Endothelial cell of umbilical vein (primary cell): ENCODE results near the gene RASL10B. TPM values are rescaled to one million over a fixed set of nuclear protein-coding genes. Genes with fewer than 3 reads are reported as not detected.

ENCODE experiments used
- BruUV-seq: library from RNA; stranded (reverse); fragments of 400-500 nt; replicated peaks from 2 replicates; lab custom pipeline; 2021; lab: Mats Ljungman, UMichigan
- CTCF ChIA-PET: fragments of 300-600, 350-600 bp; sonication (Branson Sonifier 250); formaldehyde crosslinking; loops from one replicate; lab custom pipeline; 2021; ENCODE audit warnings: antibody characterized with exemption, inconsistent platforms; lab: Charles Lee
- POLR2A ChIA-PET: fragments of 300-600, 350-600 bp; sonication (Branson Sonifier 250); formaldehyde crosslinking; loops from one replicate; lab custom pipeline; 2021; ENCODE audit warnings: antibody characterized with exemption, inconsistent platforms; lab: Charles Lee
- DNase-seq: peaks from one replicate; pipeline ENCODE4 v3.0.0-alpha.2; 2011; ENCODE audit warnings: low read depth, low spot score
- FAIRE-seq: peaks from 2 replicates; lab custom pipeline; 2011; peaks lifted over from hg19 to GRCh38; lab: Jason Lieb, UNC
- H2AFZ ChIP-seq: 2 replicates; pipeline ENCODE4 v1.6.0; 2012; ENCODE audit warnings: low read depth, low read length, control low read depth, inconsistent platforms
- H3K27ac ChIP-seq: 2 replicates; pipeline ENCODE4 v1.5.1; 2011; ENCODE audit warnings: low read depth, mild to moderate bottlenecking, control low read depth, low read length, moderate library complexity; ENCODE audit not compliant: insufficient read depth
- H3K27me3 ChIP-seq, 2 experiments: 2 replicates each; pipeline versions ENCODE4 v1.6.0 to v1.6.1; 2011; ENCODE audit warnings: low read length in 2 of 2, mixed read lengths in 1 of 2; ENCODE audit not compliant: control insufficient read depth in 2 of 2, insufficient read depth in 2 of 2
- H3K36me3 ChIP-seq, 2 experiments: 2 replicates in 1 of 2; 3 replicates in 1 of 2; pipeline ENCODE4 v1.5.1; 2011; ENCODE audit warnings: low read length in 2 of 2, mild to moderate bottlenecking in 1 of 2, moderate library complexity in 1 of 2; ENCODE audit not compliant: control insufficient read depth in 2 of 2, insufficient read depth in 2 of 2; ENCODE audit errors: extremely low read depth in 1 of 2
- H3K4me1 ChIP-seq: 3 replicates; pipeline ENCODE4 v1.5.1; 2011; ENCODE audit warnings: mild to moderate bottlenecking, low read length; ENCODE audit not compliant: control insufficient read depth, insufficient read depth; ENCODE audit errors: extremely low read depth
- H3K4me2 ChIP-seq: 2 replicates; pipeline ENCODE4 v1.6.1; 2011; ENCODE audit warnings: low read length, control low read depth, mixed read lengths; ENCODE audit not compliant: insufficient read depth
- H3K4me3 ChIP-seq, 3 experiments: fragments of 200-600 bp in 1 of 3; sonication (generic), shearing (Covaris generic) in 1 of 3; replicated peaks in 1 of 3; 2 replicates each; pipeline ENCODE4 v1.5.1; 2011 to 2016; ENCODE audit warnings: control low read depth in 3 of 3, low read length in 3 of 3, mild to moderate bottlenecking in 2 of 3, inconsistent platforms in 1 of 3, low read depth in 1 of 3, moderate library complexity in 1 of 3; ENCODE audit not compliant: insufficient read depth in 1 of 3
- H3K79me2 ChIP-seq: 2 replicates; pipeline ENCODE4 v1.6.0; 2012; ENCODE audit warnings: low read length, inconsistent platforms; ENCODE audit not compliant: control insufficient read depth, insufficient read depth
- H3K9ac ChIP-seq: replicated peaks from 2 replicates; pipeline ENCODE3; 2011; ENCODE audit warnings: low read length, control low read depth; ENCODE audit not compliant: insufficient read depth; ENCODE audit errors: extremely low read depth
- H3K9me1 ChIP-seq: replicated peaks from 3 replicates; pipeline ENCODE4 v1.6.0; 2011; ENCODE audit warnings: mild to moderate bottlenecking, low read length; ENCODE audit not compliant: control insufficient read depth, insufficient read depth; ENCODE audit errors: extremely low read depth
- H3K9me3 ChIP-seq: replicated peaks from 2 replicates; pipeline ENCODE4 v1.5.1; 2012; ENCODE audit warnings: low read length, inconsistent platforms; ENCODE audit not compliant: control insufficient read depth, insufficient read depth
- H4K20me1 ChIP-seq: replicated peaks from 2 replicates; pipeline ENCODE3; 2011; ENCODE audit warnings: mild to moderate bottlenecking, low read length; ENCODE audit not compliant: control insufficient read depth, insufficient read depth; ENCODE audit errors: extremely low read depth
- GATA2 ChIP-seq: IDR thresholded peaks from 2 replicates; pipeline ENCODE4 v1.7.0; 2011; ENCODE audit warnings: low read depth, mild to moderate bottlenecking, moderate library complexity, mixed read lengths, low read length; ENCODE audit not compliant: insufficient read length, insufficient read depth
- JUN ChIP-seq: IDR thresholded peaks from 2 replicates; pipeline ENCODE4 v1.6.1; 2011; ENCODE audit warnings: borderline replicate concordance, low read depth; ENCODE audit not compliant: insufficient read length, insufficient read depth
- MAX ChIP-seq: IDR thresholded peaks from 2 replicates; pipeline ENCODE4 v1.6.1; 2011; ENCODE audit not compliant: insufficient read depth, insufficient read length
- MYC ChIP-seq: IDR thresholded peaks from one replicate; pipeline ENCODE4 v1.6.1; 2011; ENCODE audit warnings: mild to moderate bottlenecking, low read depth, low read length
- POLR2A ChIP-seq: IDR thresholded peaks from 2 replicates; pipeline ENCODE4 v1.6.1; 2012; ENCODE audit warnings: low read depth, mild to moderate bottlenecking, control low read depth, low read length
- dilution Hi-C: fragments of 300-500 bp; cut with MboI; formaldehyde crosslinking; loops from one replicate; pipeline ENCODE4 v1.15.0; 2019; ENCODE audit warnings: low sequenced_read_pairs; ENCODE audit not compliant: extremely low pct_ligation_motif_present
- intact Hi-C: fragments of 100-400 bp; cut with micrococcal nuclease; formaldehyde crosslinking; loops from one replicate; pipeline ENCODE4 v1.10.0; 2022
- polyA plus RNA-seq, 4 experiments: library from polyadenylated mRNA; depleted of rRNA in 3 of 4; stranded (reverse) in 3 of 4; unstranded in 1 of 4; fragments of >200 nt; gene quantifications; 2 replicates each; pipeline versions ENCODE4 v1.2.1 to v1.2.3, GENCODE V29; 2011 to 2012; ENCODE audit warnings: missing spikeins in 1 of 4
- total RNA-seq: library from RNA; stranded (reverse); gene quantifications from 2 replicates; pipeline ENCODE4 v1.2.3, GENCODE V29; 2021

The RASL10B gene
- total and polyA plus RNA-seq, 2 donors (not counting 3 experiments of a cell fraction or from before 2014, with no cell fraction given): 0.19 to 0.71 TPM

- no peak overlapping the region for H3K4me3 ChIP-seq
- ChIA-PET POLR2A (no interaction called here), CTCF (no interaction called here)
- intact Hi-C loops: no loop called here
- H3K9me3 ChIP-seq: no peaks in the 10 kb centered on the region
- FAIRE-seq (no peak), DNase-seq (no peak)
- BruUV-seq: no TSS peak
- no peaks in the 10 kb centered on the region for H3K9me1 ChIP-seq
- dilution Hi-C loops: no loop called here
- H4K20me1 ChIP-seq: no peaks in the 10 kb centered on the region
- no peaks in the 10 kb centered on the region for H3K79me2 ChIP-seq
- H3K4me1 ChIP-seq: no peaks in the 10 kb centered on the region
- no peaks in the 10 kb centered on the region for H3K27me3 ChIP-seq
- H3K36me3 ChIP-seq: peaks cover 5 to 6% of the 10 kb centered on the region in 2 experiments
- no peak overlapping the region for H3K27ac ChIP-seq
- H2AFZ ChIP-seq: no peak overlapping the region
- no peak overlapping the region for H3K4me2 ChIP-seq
- TF ChIP-seq JUN (no peak), POLR2A (no peak), MYC (no peak), MAX (no peak)
- no peak overlapping the region for H3K9ac ChIP-seq
These were observed 32.6 kb upstream of the RASL10B start for GRCh38 chr17:35698800-35699199.

- DNase-seq: no peak
- Histone ChIP-seq H3K36me3 (peaks cover 0 to 5% of the 10 kb centered on the region in 2 experiments), H3K79me2 (no peaks in the 10 kb centered on the region), H3K9ac (no peak overlapping the region), H3K9me3 (no peaks in the 10 kb centered on the region), H2AFZ (no peak overlapping the region), H4K20me1 (no peaks in the 10 kb centered on the region), H3K4me1 (no peaks in the 10 kb centered on the region), H3K9me1 (no peaks in the 10 kb centered on the region), H3K4me2 (no peak overlapping the region), H3K27ac (no peak overlapping the region), H3K27me3 (no peaks in the 10 kb centered on the region), H3K4me3 (no peak overlapping the region)
- ChIA-PET POLR2A (no interaction called here), CTCF (no interaction called here)
- BruUV-seq: no TSS peak
- FAIRE-seq: no peak
- TF ChIP-seq JUN (no peak), MYC (no peak), GATA2 (no peak), MAX (no peak)
- intact Hi-C loops: no loop called here
- dilution Hi-C loops: no loop called here
These were observed 31.3 kb upstream of the RASL10B start for GRCh38 chr17:35700150-35700549.
